Erythroblast (primary cell): Measurements from ENCODE around the gene NOXA1.

Experiments used
- GATA1 ChIP-seq: IDR thresholded peaks from 2 replicates; pipeline ENCODE4 v1.6.1; 2011; ENCODE audit warnings: low read depth, mild to moderate bottlenecking, control low read depth, low read length, moderate library complexity
- POLR2A ChIP-seq: IDR thresholded peaks from 2 replicates; pipeline ENCODE4 v1.6.1; 2011; ENCODE audit warnings: mild to moderate bottlenecking, low read length

DNA sequence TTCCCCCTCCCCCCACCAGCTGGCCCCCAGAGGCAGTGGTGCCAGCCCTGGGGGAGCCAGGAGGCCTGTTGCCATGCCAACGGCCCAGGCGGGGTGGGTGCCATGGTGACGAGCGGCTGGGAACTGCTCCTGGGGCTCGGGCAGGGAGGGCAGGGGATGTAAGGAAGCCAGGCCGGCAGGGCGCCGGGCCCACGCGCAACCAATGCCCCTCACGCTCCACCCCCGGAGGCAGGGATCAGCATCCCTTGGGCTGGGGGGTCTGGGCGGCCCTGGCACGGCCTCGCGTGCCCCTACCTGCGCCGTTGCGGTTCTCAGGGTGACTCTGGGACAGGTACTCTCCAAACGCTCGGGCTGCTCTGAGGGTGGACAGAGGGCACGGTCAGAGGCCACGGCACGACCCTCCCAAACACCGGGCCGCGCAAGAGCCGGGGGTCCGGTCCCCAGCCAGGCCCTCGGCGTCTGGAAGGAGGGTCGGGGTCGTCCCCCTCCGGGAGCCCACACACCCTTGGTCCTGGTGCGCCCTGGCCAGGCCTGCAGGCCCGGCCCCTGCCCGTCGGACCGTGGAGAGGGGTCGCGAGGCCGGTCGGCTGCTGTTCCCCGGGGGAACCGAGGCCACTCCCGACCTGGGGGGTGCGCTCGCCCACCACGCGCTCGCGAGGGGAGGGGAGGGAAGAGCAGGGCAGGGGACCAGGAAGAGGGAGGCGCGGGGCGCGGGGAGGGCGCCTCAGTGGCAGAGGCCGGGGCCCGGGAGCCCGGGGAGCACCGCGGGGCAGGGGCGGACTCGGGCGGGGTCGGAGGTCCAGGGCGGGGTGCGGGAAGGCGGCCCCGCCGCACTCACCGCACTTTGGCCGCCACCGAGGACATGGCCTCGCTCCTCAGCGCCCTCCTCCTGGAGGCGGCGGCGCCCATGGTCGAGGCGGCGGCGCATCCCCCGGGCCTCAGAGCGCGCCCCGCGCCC, 35.3 kb downstream of the NOXA1 start:
- TF ChIP-seq POLR2A (no peak), GATA1 (no peak)
